HCT116 (cell line): ENCODE results near the gene CBX5.

Experiments
- CTCF ChIP-seq, 3 experiments: fragments of 200-600 bp in 1 of 3; sonication (generic) in 1 of 3; IDR thresholded peaks in 2 of 3; conservative IDR thresholded peaks in 1 of 3; 2 replicates each; pipeline ENCODE4 v1.5.1; 2012 to 2017; ENCODE audit warnings: low read depth in 2 of 3, low read length in 2 of 3, antibody characterized with exemption in 1 of 3, borderline replicate concordance in 1 of 3, control low read depth in 1 of 3, mild to moderate bottlenecking in 1 of 3, mixed read lengths in 1 of 3, mixed run types in 1 of 3, moderate library complexity in 1 of 3; ENCODE audit not compliant: insufficient read depth in 1 of 3
- EGR1 ChIP-seq: IDR thresholded peaks from 2 replicates; pipeline ENCODE4 v1.6.1; 2012; ENCODE audit warnings: low read depth
- ELF1 ChIP-seq: IDR thresholded peaks from 2 replicates; pipeline ENCODE4 v1.6.1; 2012; ENCODE audit warnings: low read depth, borderline replicate concordance
- EZH2 ChIP-seq: fragments of 200-600 bp; sonication (generic); IDR thresholded peaks from 2 replicates; pipeline ENCODE4 v1.6.1; 2017; ENCODE audit warnings: antibody characterized with exemption, mixed run types
- POLR2AphosphoS5 ChIP-seq: IDR thresholded peaks from 2 replicates; pipeline ENCODE4 v1.6.1; 2011; ENCODE audit warnings: mild to moderate bottlenecking, low read depth, low read length, moderate library complexity
- YY1 ChIP-seq: IDR thresholded peaks from 2 replicates; pipeline ENCODE4 v1.6.1; 2011; ENCODE audit warnings: low read length, low read depth, moderate library complexity, mild to moderate bottlenecking; ENCODE audit not compliant: insufficient replicate concordance; ENCODE audit errors: extremely low read depth

DNA sequence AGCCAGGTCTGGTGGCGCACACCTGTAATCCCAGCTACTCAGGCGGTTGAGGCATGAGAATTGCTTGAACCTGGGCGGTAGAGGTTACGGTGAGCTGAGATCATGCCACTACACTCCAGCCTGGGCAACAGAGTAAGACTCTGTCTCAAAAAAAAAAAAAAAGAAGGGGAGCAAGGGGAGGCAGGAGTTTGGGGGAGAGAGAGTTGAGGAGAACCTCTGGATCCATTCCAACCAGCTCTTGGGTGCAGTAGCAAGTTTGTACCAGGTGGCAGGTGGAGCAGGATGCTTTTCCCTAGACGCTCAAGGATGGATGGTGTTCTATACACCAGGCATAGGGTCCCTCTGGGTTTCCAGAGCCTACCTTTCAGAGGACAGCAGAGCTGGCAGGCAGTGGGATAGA is 19.0 kb upstream of the CBX5 start:
- TF ChIP-seq ELF1 (no peak), YY1 (no peak), POLR2AphosphoS5 (no peak), CTCF (IDR thresholded peaks at IDR 0.05 in 2 of 3, conservative IDR thresholded peaks at IDR 0.05 in 1 of 3; ENCODE audit: borderline replicate concordance in 1 of 3, insufficient read depth in 1 of 3, low read depth in 2 of 3, low read length in 2 of 3) (peak in 1 of 3 experiments; percentile 3; a peak in 1 of 6 replicates), EZH2 (no peak), EGR1 (no peak)
